GM12878 (cell line): Measurements from ENCODE around the gene OTOS. TPM values are rescaled to one million over a fixed set of nuclear protein-coding genes. Genes with fewer than 3 reads are reported as not detected.

ENCODE experiments used
- ATAC-seq: fragments of 200-7000 bp; cut with Tn5 transposase; 3 replicates; pipeline ENCODE4 v1.9.1; 2020; ENCODE audit warnings: mild to moderate bottlenecking, moderate library complexity
- Bru-seq: library from RNA; stranded (reverse); fragments of 400-500 nt; gene quantifications from one replicate; lab custom pipeline; 2021; lab: Mats Ljungman, UMichigan
- BruChase-seq, 2 experiments: library from RNA; stranded (reverse); fragments of 400-500 nt; gene quantifications; one replicate each; lab custom pipeline; 2021; lab: Mats Ljungman, UMichigan
- BruUV-seq: library from RNA; stranded (reverse); fragments of 400-500 nt; replicated peaks from 2 replicates; lab custom pipeline; 2021; lab: Mats Ljungman, UMichigan
- CTCF ChIA-PET: fragments of 300-600 bp; sonication (Branson Sonifier 250); formaldehyde crosslinking; extraction: SDS; loops from one replicate; lab custom pipeline; 2021; ENCODE audit warnings: inconsistent platforms; lab: Yijun Ruan, JAX
- POLR2A ChIA-PET: fragments of 350-600 bp; formaldehyde crosslinking; extraction: SDS; loops from one replicate; lab custom pipeline; 2021; ENCODE audit warnings: inconsistent platforms; lab: Charles Lee
- RAD21 ChIA-PET: fragments of 300-600 bp; sonication (Branson Sonifier 250); formaldehyde crosslinking; loops from one replicate; lab custom pipeline; 2023; ENCODE audit warnings: antibody characterized with exemption; ENCODE audit not compliant: unreplicated experiment; lab: Charles Lee
- SMC1A ChIA-PET: fragments of 300-600 bp; sonication (Branson Sonifier 250); formaldehyde crosslinking; loops from one replicate; lab custom pipeline; 2023; ENCODE audit not compliant: unreplicated experiment, uncharacterized antibody; lab: Charles Lee
- DNase-seq: peaks from one replicate; pipeline ENCODE4 v3.0.0-alpha.2; 2011; ENCODE audit warnings: low read depth, low spot score
- FAIRE-seq: peaks from 3 replicates; lab custom pipeline; 2011; peaks lifted over from hg19 to GRCh38; lab: Jason Lieb, UNC
- H2AFZ ChIP-seq: 2 replicates; pipeline ENCODE4 v1.6.0; 2011; ENCODE audit warnings: low read depth, low read length, control low read depth; ENCODE audit not compliant: control insufficient read depth
- H3K27ac ChIP-seq: 2 replicates; pipeline ENCODE4 v1.5.1; 2011; ENCODE audit warnings: control low read depth; ENCODE audit not compliant: control insufficient read depth, insufficient read depth
- H3K27me3 ChIP-seq, 2 experiments: replicated peaks in 1 of 2; 2 replicates each; pipeline versions ENCODE4 v1.6.0 to v1.6.1; 2011; ENCODE audit warnings: low read length in 1 of 2; ENCODE audit not compliant: control insufficient read depth in 2 of 2, insufficient read depth in 2 of 2
- H3K36me3 ChIP-seq, 2 experiments: 2 replicates each; pipeline ENCODE4 v1.5.1; 2011; ENCODE audit warnings: low read length in 1 of 2; ENCODE audit not compliant: control insufficient read depth in 2 of 2, insufficient read depth in 2 of 2
- H3K4me1 ChIP-seq: 2 replicates; pipeline ENCODE4 v1.6.1; 2011; ENCODE audit warnings: mild to moderate bottlenecking, low read length, moderate library complexity, mixed read lengths; ENCODE audit not compliant: control insufficient read depth, insufficient read depth
- H3K4me2 ChIP-seq: 2 replicates; pipeline ENCODE4 v1.6.0; 2011; ENCODE audit warnings: control low read depth; ENCODE audit not compliant: control insufficient read depth, insufficient read depth
- H3K4me3 ChIP-seq: fragments of 200-600 bp; sonication (generic); 2 replicates; pipeline ENCODE4 v1.5.1; 2016
- H3K79me2 ChIP-seq: 2 replicates; pipeline ENCODE4 v1.6.0; 2011; ENCODE audit warnings: low read length; ENCODE audit not compliant: control insufficient read depth, insufficient read depth
- H3K9ac ChIP-seq: 2 replicates; pipeline ENCODE4 v1.8.0; 2011; ENCODE audit warnings: low read length, control low read depth, mixed read lengths; ENCODE audit not compliant: control insufficient read depth, insufficient read depth
- H3K9me3 ChIP-seq: replicated peaks from 3 replicates; pipeline ENCODE4 v1.5.1; 2011; ENCODE audit warnings: mild to moderate bottlenecking, low read length; ENCODE audit not compliant: control insufficient read depth, insufficient read depth
- H4K20me1 ChIP-seq: 2 replicates; pipeline ENCODE4 v1.6.0; 2011; ENCODE audit not compliant: control insufficient read depth, insufficient read depth
- BRCA1 ChIP-seq: IDR thresholded peaks from 2 replicates; pipeline ENCODE4 v1.6.1; 2011; ENCODE audit warnings: low read depth, low read length, improper control_type of control experiment
- CHD4 ChIP-seq: fragments of 200-600 bp; sonication (generic); IDR thresholded peaks from 2 replicates; pipeline ENCODE4 v1.6.1; 2016; ENCODE audit warnings: mild to moderate bottlenecking
- CREB1 ChIP-seq: IDR thresholded peaks from 2 replicates; pipeline ENCODE4 v1.6.1; 2012; ENCODE audit warnings: low read depth, mild to moderate bottlenecking, inconsistent platforms
- TARDBP ChIP-seq: IDR thresholded peaks from 2 replicates; pipeline ENCODE4 v1.6.1; 2016; ENCODE audit warnings: borderline replicate concordance
- WGBS: methylation state at CpG from one replicate; pipeline ENCODE4 v1.1.6; 2016; ENCODE audit warnings: low lambda C conversion rate; ENCODE audit not compliant: insufficient replicate concordance, insufficient coverage; ENCODE audit errors: missing lambda C conversion rate; 5-methylcytosine and 5-hydroxymethylcytosine counted together
- in situ Hi-C: fragments of 300-500 bp; cut with MboI; formaldehyde crosslinking; loops from 9 replicates; pipeline ENCODE4 v1.14.3; 2018; ENCODE audit warnings: mixed read lengths
- intact Hi-C: fragments of 100-400 bp; cut with micrococcal nuclease; formaldehyde crosslinking; loops from one replicate; pipeline ENCODE4 v1.14.2; 2022; ENCODE audit not compliant: unreplicated experiment
- long read RNA-seq, 2 experiments: library from polyadenylated mRNA; unstranded; transcript quantifications; one replicate each; pipeline ENCODE4 v2.0.0, GENCODE V29; 2019 to 2020
- polyA minus RNA-seq, 3 experiments: library from RNA; depleted of rRNA, polyadenylated mRNA; stranded (reverse); fragments of >200 nt; gene quantifications; 2 replicates each; pipeline ENCODE4 v1.2.3, GENCODE V29; 2011
- polyA plus RNA-seq, 11 experiments: library from polyadenylated mRNA; depleted of rRNA in 4 of 11; unstranded in 6 of 11; stranded (reverse) in 5 of 11; fragments of >200 nt; fragmentation: Nextera tagmentation in 4 of 11; fragmentation: Illumina TruSeq in 1 of 11; extraction: Ambion mirVana in 4 of 11; extraction: Trizol in 1 of 11; gene quantifications; 1 replicate in 1 of 11; 2 replicates in 10 of 11; pipeline versions ENCODE4 v1.2.1 to v1.2.3, GENCODE V29; 2011 to 2016; ENCODE audit warnings: inconsistent platforms in 2 of 11, missing spikeins in 2 of 11, low read depth in 1 of 11
- total RNA-seq, 4 experiments: library from RNA; depleted of rRNA in 3 of 4; stranded (reverse); fragments of >200 nt in 3 of 4; fragmentation: Illumina TruSeq in 1 of 4; extraction: Trizol in 1 of 4; gene quantifications; 2 replicates each; pipeline versions ENCODE4 v1.2.1 to v1.2.3, GENCODE V29; 2013 to 2021
- TF ChIP-seq, protein P1 (sequence below): IDR thresholded peaks from 2 replicates; pipeline ENCODE4 v1.6.1; 2012; ENCODE audit warnings: improper control_type of control experiment, low read depth, low read length; ENCODE audit not compliant: insufficient replicate concordance
- TF ChIP-seq, protein P2 (sequence below): IDR thresholded peaks from 2 replicates; pipeline ENCODE4 v1.6.1; 2011; ENCODE audit warnings: borderline replicate concordance, low read depth, mild to moderate bottlenecking, moderate library complexity, mixed read lengths, low read length; ENCODE audit not compliant: insufficient read depth; ENCODE audit errors: extremely low read length
- TF ChIP-seq, protein P3 (sequence below): fragments of 450-650 bp; IDR thresholded peaks from 2 replicates; pipeline ENCODE4 v1.6.1; 2017; ENCODE audit warnings: antibody characterized with exemption, mild to moderate bottlenecking, moderate library complexity
- TF ChIP-seq, protein P4 (sequence below): fragments of 150-350 bp; IDR thresholded peaks from 2 replicates; pipeline ENCODE4 v1.6.1; 2014; ENCODE audit warnings: mild to moderate bottlenecking, low read depth, low read length

Gene OTOS
- not detected in 2 replicates for total RNA-seq (2013; cell fraction: nucleolus; rRNA removed)
- total RNA-seq (2014; rRNA removed) = not detected in 2 replicates
- not detected in 2 replicates for total RNA-seq (2014; rRNA removed; fragmentation: Illumina TruSeq; extraction: Trizol)
- total RNA-seq (2021) = not detected in 2 replicates
- not detected for polyA plus RNA-seq (2011; ENCODE audit: low read depth)
- not detected in 2 replicates for polyA plus RNA-seq (2011; rRNA removed)
- not detected in 2 replicates for polyA plus RNA-seq (2011; cell fraction: cytosol; rRNA removed)
- polyA plus RNA-seq (2011; cell fraction: nucleus; rRNA removed) = not detected in 2 replicates
- not detected in 2 replicates for polyA plus RNA-seq (2012)
- not detected in 2 replicates for polyA plus RNA-seq (2014; fragmentation: Illumina TruSeq; extraction: Trizol)
- not detected for polyA plus RNA-seq (2014; fragmentation: Nextera tagmentation; extraction: Ambion mirVana)
- polyA plus RNA-seq (2014; rRNA removed) = not detected in 2 replicates
- polyA plus RNA-seq (2016; fragmentation: Nextera tagmentation; extraction: Ambion mirVana) = not detected
- not detected in 2 replicates for polyA minus RNA-seq (2011; rRNA and poly(A)+ RNA removed)
- polyA minus RNA-seq (2011; cell fraction: cytosol; rRNA and poly(A)+ RNA removed) = not detected in 2 replicates
- not detected in 2 replicates for polyA minus RNA-seq (2011; cell fraction: nucleus; rRNA and poly(A)+ RNA removed)
- not detected for Bru-seq, nascent RNA
- not detected for BruChase-seq, experiment 1, labeled RNA remaining after a 6-hour chase
- not detected for BruChase-seq, experiment 2, labeled RNA remaining after a 2-hour chase
- long read RNA-seq, experiment 1 = 0 reads
- long read RNA-seq, experiment 2 = 0 reads

DNA sequence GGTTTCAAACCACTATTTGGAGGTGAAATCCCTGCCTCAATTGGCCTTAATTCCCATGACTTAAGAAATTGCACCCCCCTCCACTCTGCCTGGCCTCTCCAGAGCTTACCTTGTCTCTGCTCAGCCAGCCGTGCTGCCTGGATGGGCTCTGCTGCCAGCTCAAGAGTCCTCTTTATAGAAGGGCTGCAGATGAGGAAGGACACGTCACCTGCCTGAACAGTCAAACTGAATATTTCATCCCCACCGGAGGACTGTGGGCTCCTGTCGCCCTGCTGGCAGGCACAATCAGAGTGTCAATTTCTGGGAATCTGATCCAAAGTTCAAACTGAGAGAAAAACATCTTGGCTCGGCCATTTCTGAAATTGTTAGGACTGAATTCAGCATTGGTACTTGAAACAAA lies at the start of gene OTOS:
Gene OTOS, minus strand, starts transcription at position 148 of the 400 bp plus-strand sequence. CDS start 332 bp downstream, outside the sequence.
- no peaks in the 10 kb centered on the region for H4K20me1 ChIP-seq
- BruUV-seq = no TSS peak
- no peaks in the 10 kb centered on the region for H3K4me1 ChIP-seq
- H3K4me3 ChIP-seq = no peak within 1 kb of the TSS
- SMC1A ChIA-PET = interaction anchor here (0.9 to 4.4 kb wide), 2 partner anchors 79 to 115 kb away, joined by 3 to 33 read pairs; no protein-coding TSS in a partner anchor
- in situ Hi-C loops (loop anchor here (5.0 to 10.0 kb wide), 2 partner anchors 83 to 1106 kb away; no protein-coding TSS in a partner anchor), intact Hi-C loops (loop anchor here (10.0 kb wide), 1 partner anchor 1106 kb away; no protein-coding TSS in a partner anchor)
- FAIRE-seq = no peak
- POLR2A ChIA-PET = no interaction called here
- CTCF ChIA-PET = interaction anchor here (2.2 kb wide), 1 partner anchor 80 kb away, joined by 11 read pairs; no protein-coding TSS in a partner anchor
- no peak for ATAC-seq
- H3K27me3 ChIP-seq = peaks cover 0 to 2% of the 10 kb centered on the region in 2 experiments; a peak in 2 of 4 replicates
- H3K27ac ChIP-seq = no peak within 1 kb of the TSS
- 25% methylated on average over 5 of the region's 5 CpGs for WGBS
- no peaks in the 10 kb centered on the region for H3K9me3 ChIP-seq
- RAD21 ChIA-PET = interaction anchor here (4.0 kb wide), 1 partner anchor 80 kb away, joined by 33 read pairs; no protein-coding TSS in a partner anchor
- H3K36me3 ChIP-seq = no peaks in the 10 kb centered on the region
- no peak within 1 kb of the TSS for H2AFZ ChIP-seq
- H3K4me2 ChIP-seq = no peak within 1 kb of the TSS
- DNase-seq = no peak
- H3K9ac ChIP-seq = no peak within 1 kb of the TSS
- peaks cover 6% of the 10 kb centered on the region for H3K79me2 ChIP-seq
- TF ChIP-seq TARDBP = no peak
- TF ChIP-seq, protein P1, sequence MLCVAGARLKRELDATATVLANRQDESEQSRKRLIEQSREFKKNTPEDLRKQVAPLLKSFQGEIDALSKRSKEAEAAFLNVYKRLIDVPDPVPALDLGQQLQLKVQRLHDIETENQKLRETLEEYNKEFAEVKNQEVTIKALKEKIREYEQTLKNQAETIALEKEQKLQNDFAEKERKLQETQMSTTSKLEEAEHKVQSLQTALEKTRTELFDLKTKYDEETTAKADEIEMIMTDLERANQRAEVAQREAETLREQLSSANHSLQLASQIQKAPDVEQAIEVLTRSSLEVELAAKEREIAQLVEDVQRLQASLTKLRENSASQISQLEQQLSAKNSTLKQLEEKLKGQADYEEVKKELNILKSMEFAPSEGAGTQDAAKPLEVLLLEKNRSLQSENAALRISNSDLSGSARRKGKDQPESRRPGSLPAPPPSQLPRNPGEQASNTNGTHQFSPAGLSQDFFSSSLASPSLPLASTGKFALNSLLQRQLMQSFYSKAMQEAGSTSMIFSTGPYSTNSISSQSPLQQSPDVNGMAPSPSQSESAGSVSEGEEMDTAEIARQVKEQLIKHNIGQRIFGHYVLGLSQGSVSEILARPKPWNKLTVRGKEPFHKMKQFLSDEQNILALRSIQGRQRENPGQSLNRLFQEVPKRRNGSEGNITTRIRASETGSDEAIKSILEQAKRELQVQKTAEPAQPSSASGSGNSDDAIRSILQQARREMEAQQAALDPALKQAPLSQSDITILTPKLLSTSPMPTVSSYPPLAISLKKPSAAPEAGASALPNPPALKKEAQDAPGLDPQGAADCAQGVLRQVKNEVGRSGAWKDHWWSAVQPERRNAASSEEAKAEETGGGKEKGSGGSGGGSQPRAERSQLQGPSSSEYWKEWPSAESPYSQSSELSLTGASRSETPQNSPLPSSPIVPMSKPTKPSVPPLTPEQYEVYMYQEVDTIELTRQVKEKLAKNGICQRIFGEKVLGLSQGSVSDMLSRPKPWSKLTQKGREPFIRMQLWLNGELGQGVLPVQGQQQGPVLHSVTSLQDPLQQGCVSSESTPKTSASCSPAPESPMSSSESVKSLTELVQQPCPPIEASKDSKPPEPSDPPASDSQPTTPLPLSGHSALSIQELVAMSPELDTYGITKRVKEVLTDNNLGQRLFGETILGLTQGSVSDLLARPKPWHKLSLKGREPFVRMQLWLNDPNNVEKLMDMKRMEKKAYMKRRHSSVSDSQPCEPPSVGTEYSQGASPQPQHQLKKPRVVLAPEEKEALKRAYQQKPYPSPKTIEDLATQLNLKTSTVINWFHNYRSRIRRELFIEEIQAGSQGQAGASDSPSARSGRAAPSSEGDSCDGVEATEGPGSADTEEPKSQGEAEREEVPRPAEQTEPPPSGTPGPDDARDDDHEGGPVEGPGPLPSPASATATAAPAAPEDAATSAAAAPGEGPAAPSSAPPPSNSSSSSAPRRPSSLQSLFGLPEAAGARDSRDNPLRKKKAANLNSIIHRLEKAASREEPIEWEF = no peak
- no peak for TF ChIP-seq BRCA1
- no peak for TF ChIP-seq CHD4
- TF ChIP-seq, protein P2, sequence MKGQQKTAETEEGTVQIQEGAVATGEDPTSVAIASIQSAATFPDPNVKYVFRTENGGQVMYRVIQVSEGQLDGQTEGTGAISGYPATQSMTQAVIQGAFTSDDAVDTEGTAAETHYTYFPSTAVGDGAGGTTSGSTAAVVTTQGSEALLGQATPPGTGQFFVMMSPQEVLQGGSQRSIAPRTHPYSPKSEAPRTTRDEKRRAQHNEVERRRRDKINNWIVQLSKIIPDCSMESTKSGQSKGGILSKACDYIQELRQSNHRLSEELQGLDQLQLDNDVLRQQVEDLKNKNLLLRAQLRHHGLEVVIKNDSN = no peak
- no peak for TF ChIP-seq CREB1
- TF ChIP-seq, protein P3, sequence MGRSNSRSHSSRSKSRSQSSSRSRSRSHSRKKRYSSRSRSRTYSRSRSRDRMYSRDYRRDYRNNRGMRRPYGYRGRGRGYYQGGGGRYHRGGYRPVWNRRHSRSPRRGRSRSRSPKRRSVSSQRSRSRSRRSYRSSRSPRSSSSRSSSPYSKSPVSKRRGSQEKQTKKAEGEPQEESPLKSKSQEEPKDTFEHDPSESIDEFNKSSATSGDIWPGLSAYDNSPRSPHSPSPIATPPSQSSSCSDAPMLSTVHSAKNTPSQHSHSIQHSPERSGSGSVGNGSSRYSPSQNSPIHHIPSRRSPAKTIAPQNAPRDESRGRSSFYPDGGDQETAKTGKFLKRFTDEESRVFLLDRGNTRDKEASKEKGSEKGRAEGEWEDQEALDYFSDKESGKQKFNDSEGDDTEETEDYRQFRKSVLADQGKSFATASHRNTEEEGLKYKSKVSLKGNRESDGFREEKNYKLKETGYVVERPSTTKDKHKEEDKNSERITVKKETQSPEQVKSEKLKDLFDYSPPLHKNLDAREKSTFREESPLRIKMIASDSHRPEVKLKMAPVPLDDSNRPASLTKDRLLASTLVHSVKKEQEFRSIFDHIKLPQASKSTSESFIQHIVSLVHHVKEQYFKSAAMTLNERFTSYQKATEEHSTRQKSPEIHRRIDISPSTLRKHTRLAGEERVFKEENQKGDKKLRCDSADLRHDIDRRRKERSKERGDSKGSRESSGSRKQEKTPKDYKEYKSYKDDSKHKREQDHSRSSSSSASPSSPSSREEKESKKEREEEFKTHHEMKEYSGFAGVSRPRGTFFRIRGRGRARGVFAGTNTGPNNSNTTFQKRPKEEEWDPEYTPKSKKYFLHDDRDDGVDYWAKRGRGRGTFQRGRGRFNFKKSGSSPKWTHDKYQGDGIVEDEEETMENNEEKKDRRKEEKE = no peak
- TF ChIP-seq, protein P4, sequence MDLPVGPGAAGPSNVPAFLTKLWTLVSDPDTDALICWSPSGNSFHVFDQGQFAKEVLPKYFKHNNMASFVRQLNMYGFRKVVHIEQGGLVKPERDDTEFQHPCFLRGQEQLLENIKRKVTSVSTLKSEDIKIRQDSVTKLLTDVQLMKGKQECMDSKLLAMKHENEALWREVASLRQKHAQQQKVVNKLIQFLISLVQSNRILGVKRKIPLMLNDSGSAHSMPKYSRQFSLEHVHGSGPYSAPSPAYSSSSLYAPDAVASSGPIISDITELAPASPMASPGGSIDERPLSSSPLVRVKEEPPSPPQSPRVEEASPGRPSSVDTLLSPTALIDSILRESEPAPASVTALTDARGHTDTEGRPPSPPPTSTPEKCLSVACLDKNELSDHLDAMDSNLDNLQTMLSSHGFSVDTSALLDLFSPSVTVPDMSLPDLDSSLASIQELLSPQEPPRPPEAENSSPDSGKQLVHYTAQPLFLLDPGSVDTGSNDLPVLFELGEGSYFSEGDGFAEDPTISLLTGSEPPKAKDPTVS = no peak
